ENCODE results near the gene ZFP82.

DNA sequence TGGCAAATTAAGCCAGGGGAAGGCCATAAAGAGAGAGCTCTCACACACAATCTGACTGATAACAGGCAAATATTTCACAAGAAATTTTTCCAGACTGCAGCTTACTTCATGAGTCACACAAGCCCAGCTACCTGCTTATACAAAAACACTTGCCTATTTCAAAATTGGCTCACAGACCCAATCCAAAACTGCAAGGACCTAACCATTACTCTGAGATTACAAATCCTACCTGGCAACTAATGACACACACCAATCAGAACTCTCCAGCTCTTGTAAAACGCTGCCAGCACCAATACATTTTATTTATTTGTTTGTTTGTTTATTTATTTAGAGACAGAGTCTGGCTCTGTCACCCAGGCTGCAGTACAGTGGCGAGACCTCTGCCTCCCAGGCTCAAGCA is 18.1 kb upstream of the ZFP82 start:
- TF ChIP-seq, protein P1, sequence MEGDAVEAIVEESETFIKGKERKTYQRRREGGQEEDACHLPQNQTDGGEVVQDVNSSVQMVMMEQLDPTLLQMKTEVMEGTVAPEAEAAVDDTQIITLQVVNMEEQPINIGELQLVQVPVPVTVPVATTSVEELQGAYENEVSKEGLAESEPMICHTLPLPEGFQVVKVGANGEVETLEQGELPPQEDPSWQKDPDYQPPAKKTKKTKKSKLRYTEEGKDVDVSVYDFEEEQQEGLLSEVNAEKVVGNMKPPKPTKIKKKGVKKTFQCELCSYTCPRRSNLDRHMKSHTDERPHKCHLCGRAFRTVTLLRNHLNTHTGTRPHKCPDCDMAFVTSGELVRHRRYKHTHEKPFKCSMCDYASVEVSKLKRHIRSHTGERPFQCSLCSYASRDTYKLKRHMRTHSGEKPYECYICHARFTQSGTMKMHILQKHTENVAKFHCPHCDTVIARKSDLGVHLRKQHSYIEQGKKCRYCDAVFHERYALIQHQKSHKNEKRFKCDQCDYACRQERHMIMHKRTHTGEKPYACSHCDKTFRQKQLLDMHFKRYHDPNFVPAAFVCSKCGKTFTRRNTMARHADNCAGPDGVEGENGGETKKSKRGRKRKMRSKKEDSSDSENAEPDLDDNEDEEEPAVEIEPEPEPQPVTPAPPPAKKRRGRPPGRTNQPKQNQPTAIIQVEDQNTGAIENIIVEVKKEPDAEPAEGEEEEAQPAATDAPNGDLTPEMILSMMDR (IDR thresholded peaks at IDR 0.05 in 2 of 3, conservative IDR thresholded peaks at IDR 0.05 in 1 of 3; ENCODE audit: borderline replicate concordance in 1 of 3, insufficient read depth in 1 of 3, low read depth in 2 of 3, low read length in 2 of 3), result no peak
- no peak for TF ChIP-seq POLR2A (IDR thresholded peaks at IDR 0.05; ENCODE audit: borderline replicate concordance, extremely low read depth, insufficient read depth, insufficient read length)
- TF ChIP-seq CEBPB (IDR thresholded peaks at IDR 0.05; ENCODE audit: low read depth), result no peak
- TF ChIP-seq EZH2 (IDR thresholded peaks at IDR 0.05), result no peak
- TF ChIP-seq, protein P2, sequence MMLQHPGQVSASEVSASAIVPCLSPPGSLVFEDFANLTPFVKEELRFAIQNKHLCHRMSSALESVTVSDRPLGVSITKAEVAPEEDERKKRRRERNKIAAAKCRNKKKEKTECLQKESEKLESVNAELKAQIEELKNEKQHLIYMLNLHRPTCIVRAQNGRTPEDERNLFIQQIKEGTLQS (IDR thresholded peaks at IDR 0.05), result no peak
- TF ChIP-seq, protein P3, sequence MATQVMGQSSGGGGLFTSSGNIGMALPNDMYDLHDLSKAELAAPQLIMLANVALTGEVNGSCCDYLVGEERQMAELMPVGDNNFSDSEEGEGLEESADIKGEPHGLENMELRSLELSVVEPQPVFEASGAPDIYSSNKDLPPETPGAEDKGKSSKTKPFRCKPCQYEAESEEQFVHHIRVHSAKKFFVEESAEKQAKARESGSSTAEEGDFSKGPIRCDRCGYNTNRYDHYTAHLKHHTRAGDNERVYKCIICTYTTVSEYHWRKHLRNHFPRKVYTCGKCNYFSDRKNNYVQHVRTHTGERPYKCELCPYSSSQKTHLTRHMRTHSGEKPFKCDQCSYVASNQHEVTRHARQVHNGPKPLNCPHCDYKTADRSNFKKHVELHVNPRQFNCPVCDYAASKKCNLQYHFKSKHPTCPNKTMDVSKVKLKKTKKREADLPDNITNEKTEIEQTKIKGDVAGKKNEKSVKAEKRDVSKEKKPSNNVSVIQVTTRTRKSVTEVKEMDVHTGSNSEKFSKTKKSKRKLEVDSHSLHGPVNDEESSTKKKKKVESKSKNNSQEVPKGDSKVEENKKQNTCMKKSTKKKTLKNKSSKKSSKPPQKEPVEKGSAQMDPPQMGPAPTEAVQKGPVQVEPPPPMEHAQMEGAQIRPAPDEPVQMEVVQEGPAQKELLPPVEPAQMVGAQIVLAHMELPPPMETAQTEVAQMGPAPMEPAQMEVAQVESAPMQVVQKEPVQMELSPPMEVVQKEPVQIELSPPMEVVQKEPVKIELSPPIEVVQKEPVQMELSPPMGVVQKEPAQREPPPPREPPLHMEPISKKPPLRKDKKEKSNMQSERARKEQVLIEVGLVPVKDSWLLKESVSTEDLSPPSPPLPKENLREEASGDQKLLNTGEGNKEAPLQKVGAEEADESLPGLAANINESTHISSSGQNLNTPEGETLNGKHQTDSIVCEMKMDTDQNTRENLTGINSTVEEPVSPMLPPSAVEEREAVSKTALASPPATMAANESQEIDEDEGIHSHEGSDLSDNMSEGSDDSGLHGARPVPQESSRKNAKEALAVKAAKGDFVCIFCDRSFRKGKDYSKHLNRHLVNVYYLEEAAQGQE (IDR thresholded peaks at IDR 0.05; ENCODE audit: low read depth), result no peak
